AG04450 (cell line): ENCODE data around the gene EMP3. TPM values are rescaled to one million over a fixed set of nuclear protein-coding genes. Genes with fewer than 3 reads are reported as not detected.
"Not testable (repeated sequence)": the region's sequence is repeated elsewhere in the genome, so short reads cannot be mapped to it uniquely, and the experiment has no call there.

ENCODE experiments used
- CTCF ChIA-PET: fragments of 300-600, 350-600 bp; formaldehyde crosslinking; extraction: SDS; loops from one replicate; lab custom pipeline; 2022; ENCODE audit warnings: antibody characterized with exemption, inconsistent platforms; lab: Charles Lee
- POLR2A ChIA-PET: fragments of 350-600 bp; formaldehyde crosslinking; extraction: SDS; loops from one replicate; lab custom pipeline; 2021; ENCODE audit warnings: antibody characterized with exemption, inconsistent platforms; lab: Yijun Ruan, JAX
- DNase-seq: peaks from one replicate; pipeline ENCODE4 v3.0.0-alpha.2; 2011; ENCODE audit warnings: low read depth, low spot score
- H3K27ac ChIP-seq: one replicate; pipeline ENCODE4 v1.5.1; 2012; ENCODE audit warnings: low read depth, low read length, control low read depth
- H3K27me3 ChIP-seq: one replicate; pipeline ENCODE4 v1.6.0; 2012; ENCODE audit warnings: low read length; ENCODE audit not compliant: control insufficient read depth, insufficient read depth
- H3K4me3 ChIP-seq: 2 replicates; pipeline ENCODE4 v1.5.1; 2011; ENCODE audit warnings: mild to moderate bottlenecking, low read depth, low read length, control low read depth
- H3K9me3 ChIP-seq: 2 replicates; pipeline ENCODE4 v1.5.1; 2012; ENCODE audit warnings: low read length; ENCODE audit not compliant: control insufficient read depth, insufficient read depth
- polyA plus RNA-seq: library from polyadenylated mRNA; depleted of rRNA; stranded (reverse); fragments of >200 nt; gene quantifications from 2 replicates; pipeline ENCODE4 v1.2.3, GENCODE V29; 2011
- TF ChIP-seq, protein P1 (sequence below): IDR thresholded peaks from 2 replicates; pipeline ENCODE4 v1.5.1; 2011; ENCODE audit warnings: low read depth, low read length, control low read depth, inconsistent platforms

The EMP3 gene
- polyA plus RNA-seq, 1 experiment = 227 TPM

DNA sequence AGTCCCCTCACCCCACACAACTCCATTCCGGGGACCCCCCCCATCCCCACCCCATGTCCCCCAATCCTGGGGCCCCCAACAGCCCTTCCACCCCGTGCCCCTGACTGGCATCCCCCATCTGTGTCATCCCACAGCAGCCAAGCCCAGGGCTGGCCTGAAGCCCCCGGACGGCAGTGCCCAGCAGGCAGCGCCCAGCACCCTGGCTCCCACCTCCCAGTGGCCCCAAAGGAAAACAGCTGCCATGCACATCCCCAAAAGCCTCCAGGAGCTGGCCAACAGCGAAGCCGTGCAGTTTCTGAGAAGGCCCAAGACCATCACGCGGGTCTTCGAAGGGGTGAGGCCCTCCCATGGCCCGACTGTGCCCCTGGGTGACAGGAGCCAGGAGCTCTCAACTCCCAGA lies 40.2 kb downstream of the EMP3 start:
- ChIA-PET POLR2A (no interaction called here), CTCF (interaction anchor here (0.9 to 1.0 kb wide), 2 partner anchors 15 to 74 kb away, joined by 3 read pairs; no protein-coding TSS in a partner anchor)
- no peak overlapping the region for H3K27ac ChIP-seq
- TF ChIP-seq, protein P1, sequence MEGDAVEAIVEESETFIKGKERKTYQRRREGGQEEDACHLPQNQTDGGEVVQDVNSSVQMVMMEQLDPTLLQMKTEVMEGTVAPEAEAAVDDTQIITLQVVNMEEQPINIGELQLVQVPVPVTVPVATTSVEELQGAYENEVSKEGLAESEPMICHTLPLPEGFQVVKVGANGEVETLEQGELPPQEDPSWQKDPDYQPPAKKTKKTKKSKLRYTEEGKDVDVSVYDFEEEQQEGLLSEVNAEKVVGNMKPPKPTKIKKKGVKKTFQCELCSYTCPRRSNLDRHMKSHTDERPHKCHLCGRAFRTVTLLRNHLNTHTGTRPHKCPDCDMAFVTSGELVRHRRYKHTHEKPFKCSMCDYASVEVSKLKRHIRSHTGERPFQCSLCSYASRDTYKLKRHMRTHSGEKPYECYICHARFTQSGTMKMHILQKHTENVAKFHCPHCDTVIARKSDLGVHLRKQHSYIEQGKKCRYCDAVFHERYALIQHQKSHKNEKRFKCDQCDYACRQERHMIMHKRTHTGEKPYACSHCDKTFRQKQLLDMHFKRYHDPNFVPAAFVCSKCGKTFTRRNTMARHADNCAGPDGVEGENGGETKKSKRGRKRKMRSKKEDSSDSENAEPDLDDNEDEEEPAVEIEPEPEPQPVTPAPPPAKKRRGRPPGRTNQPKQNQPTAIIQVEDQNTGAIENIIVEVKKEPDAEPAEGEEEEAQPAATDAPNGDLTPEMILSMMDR = no peak
- no peaks in the 10 kb centered on the region for H3K9me3 ChIP-seq
- H3K4me3 ChIP-seq = no peak overlapping the region
- no peak for DNase-seq
- H3K27me3 ChIP-seq = no peaks in the 10 kb centered on the region

DNA sequence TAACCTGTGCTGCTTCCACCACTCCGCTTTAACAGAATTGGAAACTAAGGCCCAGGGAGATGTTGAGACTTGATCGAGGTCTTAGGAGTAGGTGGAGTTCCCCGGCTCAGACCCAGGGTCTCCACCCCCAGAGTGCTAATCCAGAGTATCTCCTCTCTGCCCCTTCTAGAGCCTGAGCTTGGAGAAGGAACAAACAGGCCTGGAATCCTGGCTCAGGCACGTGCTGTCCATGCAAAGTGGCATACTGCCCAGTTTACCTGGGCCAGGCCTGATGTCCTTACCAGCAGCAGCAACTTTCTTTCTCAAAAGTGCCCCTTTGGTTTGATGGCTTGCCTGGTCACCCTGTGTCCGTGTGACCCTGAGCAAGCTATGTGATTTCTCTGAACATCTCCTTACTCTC lies 42.5 kb downstream of the EMP3 start:
- Histone ChIP-seq H3K27ac (no peak overlapping the region), H3K27me3 (no peaks in the 10 kb centered on the region), H3K4me3 (no peak overlapping the region), H3K9me3 (no peaks in the 10 kb centered on the region)
- ChIA-PET POLR2A (no interaction called here), CTCF (no interaction called here)
- TF ChIP-seq, protein P1 = no peak
- no peak for DNase-seq

DNA sequence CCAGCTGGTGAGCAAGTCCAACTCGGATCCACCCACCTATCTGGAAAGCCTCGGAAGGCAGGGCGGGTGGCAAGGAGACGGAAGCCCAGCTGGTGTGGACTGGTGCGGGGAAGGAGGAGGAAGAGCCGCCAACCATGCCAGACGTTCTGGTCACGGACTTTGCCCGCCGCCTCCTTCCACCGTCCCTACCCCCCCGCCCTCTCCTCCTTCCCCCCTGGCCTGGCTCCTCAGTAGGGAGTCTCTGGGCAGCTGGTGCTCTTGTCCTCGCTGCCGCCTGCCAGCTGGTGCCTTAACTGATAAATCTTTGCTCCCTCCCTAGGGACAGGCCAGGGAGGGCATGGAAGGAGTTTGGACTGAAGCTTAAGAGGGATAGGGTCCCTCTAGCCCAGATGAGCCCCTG lies 43.6 kb downstream of the EMP3 start:
- Histone ChIP-seq H3K9me3 (no peaks in the 10 kb centered on the region), H3K4me3 (no peak overlapping the region), H3K27ac (no peak overlapping the region), H3K27me3 (no peaks in the 10 kb centered on the region)
- CTCF ChIA-PET = interaction anchor here (0.9 kb wide), 1 partner anchor 22 kb away, joined by 3 read pairs; the partner anchor contains the start of gene KDELR1
- POLR2A ChIA-PET = no interaction called here
- no peak for DNase-seq
- TF ChIP-seq, protein P1 = no peak

DNA sequence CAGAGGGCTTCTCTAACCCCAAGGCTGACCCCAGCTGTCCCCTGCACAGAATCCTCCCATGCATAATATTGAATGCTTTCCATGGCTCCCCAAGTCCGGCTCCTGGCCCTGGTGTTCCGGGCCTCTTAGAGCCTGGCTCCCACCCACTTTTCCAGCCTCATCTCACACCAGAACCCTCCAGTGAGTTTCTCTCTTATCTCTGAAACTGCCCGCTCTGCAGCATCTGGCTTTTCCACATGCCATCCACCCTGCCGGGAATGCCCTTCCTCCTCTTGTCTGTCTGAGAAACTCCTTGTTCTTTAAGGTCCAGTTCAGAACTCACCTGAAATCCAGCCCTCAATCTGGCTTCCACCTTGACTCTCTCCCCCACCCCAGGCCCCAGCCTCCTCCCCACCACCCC lies 45.6 kb downstream of the EMP3 start:
- ChIA-PET CTCF (interaction anchor here (0.6 to 0.8 kb wide), 2 partner anchors 20 to 214 kb away, joined by 3 read pairs; no protein-coding TSS in a partner anchor), POLR2A (interaction anchor here (0.6 kb wide), 1 partner anchor 11 kb away, joined by 4 read pairs; no protein-coding TSS in a partner anchor)
- Histone ChIP-seq H3K27me3 (no peaks in the 10 kb centered on the region), H3K9me3 (no peaks in the 10 kb centered on the region), H3K27ac (no peak overlapping the region), H3K4me3 (no peak overlapping the region)
- TF ChIP-seq, protein P1 = no peak
- no peak for DNase-seq

DNA sequence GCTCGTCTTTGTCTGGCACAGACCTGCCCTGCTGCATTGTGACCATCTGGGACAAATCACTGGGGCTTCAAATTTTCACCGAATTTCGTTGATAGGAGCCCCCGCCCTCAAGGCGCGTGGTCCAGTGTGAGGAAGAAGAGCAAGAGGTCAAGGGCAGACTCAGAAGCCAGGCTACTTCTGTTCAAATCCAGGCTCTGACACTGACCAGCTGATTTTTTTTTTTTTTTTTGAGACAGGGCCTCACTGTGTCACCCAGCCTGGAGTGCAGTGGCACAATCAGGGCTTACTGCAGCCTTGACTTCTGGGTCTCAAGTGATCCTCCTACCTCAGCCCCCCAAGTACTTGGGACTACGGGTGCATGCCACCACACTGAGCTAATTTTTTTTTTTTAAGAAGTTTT lies 46.0 kb downstream of the EMP3 start:
- no peak overlapping the region for H3K4me3 ChIP-seq
- TF ChIP-seq, protein P1 = no peak
- no peak overlapping the region for H3K27ac ChIP-seq
- CTCF ChIA-PET = interaction anchor here (0.6 to 0.8 kb wide), 2 partner anchors 20 to 213 kb away, joined by 3 read pairs; no protein-coding TSS in a partner anchor
- no peaks in the 10 kb centered on the region for H3K27me3 ChIP-seq
- DNase-seq = no peak
- H3K9me3 ChIP-seq = no peaks in the 10 kb centered on the region
- POLR2A ChIA-PET = interaction anchor here (0.6 kb wide), 1 partner anchor 11 kb away, joined by 4 read pairs; no protein-coding TSS in a partner anchor

DNA sequence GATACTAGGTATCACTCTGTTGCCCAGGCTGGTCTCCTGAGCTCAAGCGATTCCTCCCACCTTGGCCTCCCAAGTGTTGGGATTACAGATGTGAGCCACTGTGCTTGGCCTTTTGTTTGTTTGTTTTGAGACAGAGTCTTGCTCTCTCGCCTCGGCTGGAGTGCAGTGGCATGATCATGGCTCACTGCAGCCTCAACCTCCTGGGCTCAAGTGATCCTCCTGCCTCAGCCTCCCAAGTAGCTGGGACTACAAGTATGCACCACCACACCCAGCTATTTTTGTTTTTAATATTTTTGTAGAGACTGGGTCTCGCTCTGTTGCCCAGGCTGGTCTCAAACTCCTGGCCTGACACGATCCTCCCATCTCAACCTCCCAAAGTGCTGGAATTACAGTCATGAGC lies 46.4 kb downstream of the EMP3 start:
- ChIA-PET POLR2A (interaction anchor here (0.6 kb wide), 1 partner anchor 12 kb away, joined by 4 read pairs; no protein-coding TSS in a partner anchor), CTCF (interaction anchor here (0.8 kb wide), 1 partner anchor 21 kb away, joined by 3 read pairs; no protein-coding TSS in a partner anchor)
- H3K27ac ChIP-seq, H3K4me3 ChIP-seq, H3K9me3 ChIP-seq, H3K27me3 ChIP-seq, DNase-seq: not testable (repeated sequence)
